Cardiac muscle cell (in vitro differentiated cells and primary cell): ENCODE data around the gene SMYD4. TPM values are rescaled to one million over a fixed set of nuclear protein-coding genes. Genes with fewer than 3 reads are reported as not detected.

ENCODE experiments used
- DNase-seq, 2 donors: peaks; one replicate each; pipeline versions ENCODE4 v3.0.0 to v3.0.0-alpha.2; 2010 to 2017; ENCODE audit warnings: low read depth in 1 of 2, low spot score in 1 of 2
- H3K27ac ChIP-seq: fragments of 200-600 bp; sonication (generic); 2 replicates; pipeline ENCODE4 v1.5.1; 2016
- H3K27me3 ChIP-seq: fragments of 200-600 bp; sonication (generic); 2 replicates; pipeline ENCODE4 v1.6.0; 2016; ENCODE audit warnings: control low read depth
- H3K36me3 ChIP-seq: fragments of 200-600 bp; sonication (generic); 2 replicates; pipeline ENCODE4 v1.5.1; 2016; ENCODE audit warnings: control low read depth
- H3K4me1 ChIP-seq: fragments of 200-600 bp; sonication (generic); 2 replicates; pipeline ENCODE4 v1.8.1; 2017; ENCODE audit warnings: low read depth, mild to moderate bottlenecking, mixed run types
- H3K4me3 ChIP-seq: fragments of 200-600 bp; sonication (generic); 2 replicates; pipeline ENCODE4 v1.5.1; 2016; ENCODE audit warnings: mild to moderate bottlenecking
- H3K9me3 ChIP-seq: fragments of 200-600 bp; sonication (generic); 2 replicates; pipeline ENCODE4 v1.5.1; 2017; ENCODE audit warnings: low read depth, mild to moderate bottlenecking, control low read depth
- polyA plus RNA-seq: library from polyadenylated mRNA; unstranded; fragments of >200 nt; fragmentation: Nextera tagmentation; extraction: Ambion mirVana; gene quantifications from 2 replicates; pipeline ENCODE4 v1.2.1, GENCODE V29; 2016
- total RNA-seq: library from RNA; depleted of rRNA; stranded (reverse); fragments of >200 nt; gene quantifications from 2 replicates; pipeline ENCODE4 v1.2.3, GENCODE V29; 2016
- TF ChIP-seq, protein P1 (sequence below): IDR thresholded peaks from 2 replicates; pipeline ENCODE4 v1.5.1; 2012; ENCODE audit warnings: low read depth, mild to moderate bottlenecking, low read length

Gene SMYD4, protein sequence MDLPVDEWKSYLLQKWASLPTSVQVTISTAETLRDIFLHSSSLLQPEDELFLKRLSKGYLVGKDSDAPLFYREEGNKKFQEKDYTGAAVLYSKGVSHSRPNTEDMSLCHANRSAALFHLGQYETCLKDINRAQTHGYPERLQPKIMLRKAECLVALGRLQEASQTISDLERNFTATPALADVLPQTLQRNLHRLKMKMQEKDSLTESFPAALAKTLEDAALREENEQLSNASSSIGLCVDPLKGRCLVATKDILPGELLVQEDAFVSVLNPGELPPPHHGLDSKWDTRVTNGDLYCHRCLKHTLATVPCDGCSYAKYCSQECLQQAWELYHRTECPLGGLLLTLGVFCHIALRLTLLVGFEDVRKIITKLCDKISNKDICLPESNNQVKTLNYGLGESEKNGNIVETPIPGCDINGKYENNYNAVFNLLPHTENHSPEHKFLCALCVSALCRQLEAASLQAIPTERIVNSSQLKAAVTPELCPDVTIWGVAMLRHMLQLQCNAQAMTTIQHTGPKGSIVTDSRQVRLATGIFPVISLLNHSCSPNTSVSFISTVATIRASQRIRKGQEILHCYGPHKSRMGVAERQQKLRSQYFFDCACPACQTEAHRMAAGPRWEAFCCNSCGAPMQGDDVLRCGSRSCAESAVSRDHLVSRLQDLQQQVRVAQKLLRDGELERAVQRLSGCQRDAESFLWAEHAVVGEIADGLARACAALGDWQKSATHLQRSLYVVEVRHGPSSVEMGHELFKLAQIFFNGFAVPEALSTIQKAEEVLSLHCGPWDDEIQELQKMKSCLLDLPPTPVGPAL
- total RNA-seq (7.7 and 19.2 TPM in 2 replicates), polyA plus RNA-seq (14.4 and 24.2 TPM in 2 replicates)

DNA sequence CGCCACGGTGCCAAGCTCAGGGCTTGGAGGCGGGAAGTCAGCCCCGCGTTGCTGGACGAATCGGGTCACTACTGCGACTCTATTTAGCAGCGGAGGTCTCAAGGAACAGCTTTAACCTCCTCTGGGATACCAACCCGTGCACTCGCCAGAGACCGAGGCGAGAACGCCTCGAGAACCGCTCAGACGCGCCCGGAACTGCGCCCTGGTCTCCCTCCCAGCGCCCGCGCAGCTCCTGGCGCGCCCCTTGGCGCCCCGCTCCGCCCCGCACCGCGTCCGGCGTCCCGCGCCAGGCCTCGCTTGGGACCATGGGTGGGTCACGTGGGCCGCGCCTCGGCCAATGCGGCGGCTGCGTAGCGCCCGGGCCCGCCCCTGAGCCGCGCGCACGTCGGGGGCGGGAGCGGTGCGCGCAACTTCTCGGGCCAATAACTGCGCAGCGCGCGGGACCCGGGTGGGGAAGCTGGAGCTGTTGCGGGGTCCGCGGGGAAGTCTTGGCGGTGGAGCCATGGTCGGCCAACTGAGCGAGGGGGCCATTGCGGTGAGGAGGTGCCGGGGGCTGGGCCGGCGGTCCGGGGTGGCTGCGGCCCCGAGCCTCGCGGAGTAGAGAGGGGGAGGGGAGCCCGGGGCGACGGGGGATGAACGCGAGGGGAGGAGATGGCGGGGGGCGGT is at the start of gene SMYD4, which contains the start of gene RPA1:
Gene SMYD4, minus strand, starts transcription at position 311 of the 666 bp plus-strand sequence. CDS start 1,908 bp downstream, outside the sequence.
Gene RPA1, plus strand, starts transcription at position 414 of the 666 bp plus-strand sequence. Its CDS starts 89 bp downstream, at position 503.
- Histone ChIP-seq H3K4me1 (no peaks in the 10 kb centered on the region), H3K27me3 (no peaks in the 10 kb centered on the region), H3K9me3 (no peaks in the 10 kb centered on the region), H3K27ac (peak within 1 kb of the TSS; percentile 70), H3K36me3 (peaks cover 15% of the 10 kb centered on the region), H3K4me3 (peak within 1 kb of the TSS; percentile 84)
- peak; percentile 89 to 95 for DNase-seq
- TF ChIP-seq, protein P1, sequence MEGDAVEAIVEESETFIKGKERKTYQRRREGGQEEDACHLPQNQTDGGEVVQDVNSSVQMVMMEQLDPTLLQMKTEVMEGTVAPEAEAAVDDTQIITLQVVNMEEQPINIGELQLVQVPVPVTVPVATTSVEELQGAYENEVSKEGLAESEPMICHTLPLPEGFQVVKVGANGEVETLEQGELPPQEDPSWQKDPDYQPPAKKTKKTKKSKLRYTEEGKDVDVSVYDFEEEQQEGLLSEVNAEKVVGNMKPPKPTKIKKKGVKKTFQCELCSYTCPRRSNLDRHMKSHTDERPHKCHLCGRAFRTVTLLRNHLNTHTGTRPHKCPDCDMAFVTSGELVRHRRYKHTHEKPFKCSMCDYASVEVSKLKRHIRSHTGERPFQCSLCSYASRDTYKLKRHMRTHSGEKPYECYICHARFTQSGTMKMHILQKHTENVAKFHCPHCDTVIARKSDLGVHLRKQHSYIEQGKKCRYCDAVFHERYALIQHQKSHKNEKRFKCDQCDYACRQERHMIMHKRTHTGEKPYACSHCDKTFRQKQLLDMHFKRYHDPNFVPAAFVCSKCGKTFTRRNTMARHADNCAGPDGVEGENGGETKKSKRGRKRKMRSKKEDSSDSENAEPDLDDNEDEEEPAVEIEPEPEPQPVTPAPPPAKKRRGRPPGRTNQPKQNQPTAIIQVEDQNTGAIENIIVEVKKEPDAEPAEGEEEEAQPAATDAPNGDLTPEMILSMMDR: no peak

- Histone ChIP-seq H3K27ac (peak overlapping the region; percentile 42), H3K9me3 (no peaks in the 10 kb centered on the region), H3K36me3 (peaks cover 34% of the 10 kb centered on the region), H3K4me1 (peaks cover 3% of the 10 kb centered on the region), H3K27me3 (no peaks in the 10 kb centered on the region), H3K4me3 (no peak overlapping the region)
- DNase-seq: peak in 1 of 2 donors; percentile 41
- TF ChIP-seq, protein P1: no peak
Observed at GRCh38 chr17:1878419-1879121, 48.9 kb upstream of the SMYD4 start.

- Histone ChIP-seq H3K27me3 (no peaks in the 10 kb centered on the region), H3K4me3 (no peak overlapping the region), H3K27ac (no peak overlapping the region), H3K36me3 (peaks cover 30% of the 10 kb centered on the region), H3K4me1 (peaks cover 10% of the 10 kb centered on the region), H3K9me3 (no peaks in the 10 kb centered on the region)
- no peak for DNase-seq
- TF ChIP-seq, protein P1: no peak
Observed at GRCh38 chr17:1875597-1875996, 45.9 kb upstream of the SMYD4 start.

DNA sequence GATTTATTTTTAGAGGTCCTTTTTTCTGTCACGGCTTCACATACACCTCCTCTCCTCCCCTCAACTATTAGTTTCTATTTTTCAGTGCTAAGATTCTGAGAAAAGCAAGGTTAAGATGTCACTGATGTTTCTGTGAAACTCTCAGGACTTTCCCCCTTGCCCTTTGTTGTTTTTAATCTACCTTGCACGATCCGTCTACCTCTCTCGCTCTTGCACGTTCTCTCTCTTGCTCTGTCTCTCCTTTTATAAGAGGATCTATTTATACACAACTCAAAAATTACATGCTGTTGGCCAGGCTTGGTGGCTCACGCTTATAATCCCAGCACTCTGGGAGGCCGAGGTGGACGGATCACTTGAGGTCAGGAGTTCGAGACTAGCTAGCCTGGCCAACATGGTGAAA is 43.7 kb upstream of the SMYD4 start:
- no peaks in the 10 kb centered on the region for H3K27me3 ChIP-seq
- peaks cover 7% of the 10 kb centered on the region for H3K4me1 ChIP-seq
- H3K36me3 ChIP-seq: peaks cover 21% of the 10 kb centered on the region
- no peak overlapping the region for H3K4me3 ChIP-seq
- TF ChIP-seq, protein P1: no peak
- no peak for DNase-seq
- no peak overlapping the region for H3K27ac ChIP-seq
- no peaks in the 10 kb centered on the region for H3K9me3 ChIP-seq

DNA sequence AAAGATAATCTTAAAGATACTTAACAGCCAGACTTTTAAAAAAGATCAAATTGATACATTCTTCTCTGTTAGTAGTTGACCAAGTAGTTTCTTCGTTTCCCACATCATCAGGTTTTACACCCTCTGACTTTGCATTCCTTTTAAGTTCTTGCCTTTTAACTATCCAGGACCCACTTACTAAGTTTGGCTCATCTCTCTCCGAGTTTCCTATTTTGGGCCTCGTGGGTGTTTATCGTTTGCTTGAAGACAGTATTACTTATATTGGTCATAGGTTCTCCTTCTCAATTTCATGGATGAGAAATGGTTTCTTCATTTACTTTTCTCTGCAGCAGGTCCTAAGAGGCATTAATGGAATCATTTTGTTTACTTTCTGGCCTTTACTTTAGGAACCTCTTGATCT is 43.3 kb upstream of the SMYD4 start:
- Histone ChIP-seq H3K4me1 (peaks cover 7% of the 10 kb centered on the region), H3K27me3 (no peaks in the 10 kb centered on the region), H3K36me3 (peaks cover 17% of the 10 kb centered on the region), H3K9me3 (no peaks in the 10 kb centered on the region), H3K27ac (no peak overlapping the region), H3K4me3 (no peak overlapping the region)
- TF ChIP-seq, protein P1: no peak
- DNase-seq: no peak
